NK-92 treated with Interleukin-12 subunit alpha and Interleukin-12 subunit beta, amount 100 ng/mL, for 24 hours (cell line): ENCODE measurements around the gene ZNHIT2.

Source experiments
- DNase-seq: peaks from one replicate; lab custom pipeline; 2025; lab: John Stamatoyannopoulos, UW

The ZNHIT2 gene

GRCh38 chr11:65103476-65103875 lies 14.0 kb downstream of the ZNHIT2 start:
- no peak for DNase-seq

- DNase-seq: no peak
Observed at GRCh38 chr11:65102142-65103095, 15.1 kb downstream of the ZNHIT2 start.

- DNase-seq: no peak
Observed at GRCh38 chr11:65100674-65101350, 16.7 kb downstream of the ZNHIT2 start.

GRCh38 chr11:65096926-65097325 lies 20.6 kb downstream of the ZNHIT2 start:
- no peak for DNase-seq

GRCh38 chr11:65095974-65096806 lies 21.3 kb downstream of the ZNHIT2 start, which contains the start of gene VPS51:
VPS51 (plus strand) TSS chr11:65096214; CDS start chr11:65096251, 37 bp downstream.
- peak; percentile 81 for DNase-seq

GRCh38 chr11:65095427-65095826 lies 22.1 kb downstream of the ZNHIT2 start:
- no peak for DNase-seq

- no peak for DNase-seq
Observed at GRCh38 chr11:65090628-65091027, 26.9 kb downstream of the ZNHIT2 start.

- no peak for DNase-seq
Observed at GRCh38 chr11:65089621-65090020, 27.9 kb downstream of the ZNHIT2 start.

- DNase-seq: no peak
Observed at GRCh38 chr11:65087827-65088226, 29.7 kb downstream of the ZNHIT2 start.

- no peak for DNase-seq
Observed at GRCh38 chr11:65087216-65087615, 30.3 kb downstream of the ZNHIT2 start.

GRCh38 chr11:65086809-65087208 lies 30.7 kb downstream of the ZNHIT2 start:
- no peak for DNase-seq

- no peak for DNase-seq
Observed at GRCh38 chr11:65085446-65085845, 32.1 kb downstream of the ZNHIT2 start.

GRCh38 chr11:65084598-65085375 lies 32.7 kb downstream of the ZNHIT2 start:
- no peak for DNase-seq

GRCh38 chr11:65083834-65084597 lies 33.5 kb downstream of the ZNHIT2 start, which contains the start of the genes CDCA5 and ZFPL1:
CDCA5 (minus strand) TSS chr11:65084040; CDS start chr11:65083978, 62 bp downstream.
ZFPL1 (plus strand) TSS chr11:65084222; CDS start chr11:65084699, 477 bp downstream.
- peak; percentile 91 for DNase-seq

- no peak for DNase-seq
Observed at GRCh38 chr11:65083134-65083833, 34.2 kb downstream of the ZNHIT2 start.

- DNase-seq: no peak
Observed at GRCh38 chr11:65078786-65079342, 38.6 kb downstream of the ZNHIT2 start.

GRCh38 chr11:65078151-65078550 lies 39.4 kb downstream of the ZNHIT2 start:
- peak; percentile 30 for DNase-seq

GRCh38 chr11:65077451-65077850 lies 40.0 kb downstream of the ZNHIT2 start:
- no peak for DNase-seq

GRCh38 chr11:65072631-65072966 lies 44.9 kb downstream of the ZNHIT2 start:
- no peak for DNase-seq
